A673 (cell line): ENCODE results near the gene MITF. TPM values are rescaled to one million over a fixed set of nuclear protein-coding genes. Genes with fewer than 3 reads are reported as not detected.

ENCODE experiments used
- BruUV-seq: library from RNA; stranded (reverse); fragments of 400-500 nt; replicated peaks from 2 replicates; lab custom pipeline; 2021; lab: Mats Ljungman, UMichigan
- CTCF ChIA-PET: fragments of 300-600 bp; sonication (Branson Sonifier 250); formaldehyde crosslinking; loops from one replicate; lab custom pipeline; 2022; ENCODE audit warnings: antibody characterized with exemption; lab: Charles Lee
- POLR2A ChIA-PET: fragments of 300-600 bp; sonication (Branson Sonifier 250); formaldehyde crosslinking; loops from one replicate; lab custom pipeline; 2022; ENCODE audit warnings: antibody characterized with exemption; ENCODE audit not compliant: low non-redundant PET; lab: Charles Lee
- DNase-seq: peaks from one replicate; pipeline ENCODE4 v3.0.0-alpha.2; 2015; ENCODE audit warnings: low spot score
- H3K27ac ChIP-seq: fragments of 200-600 bp; sonication (generic); 2 replicates; pipeline ENCODE4 v1.5.1; 2016; ENCODE audit warnings: mixed run types, low read depth, mild to moderate bottlenecking, mixed read lengths, antibody characterized with exemption, low read length; ENCODE audit not compliant: poor library complexity, severe bottlenecking
- H3K27me3 ChIP-seq: fragments of 200-600 bp; sonication (generic); replicated peaks from 2 replicates; pipeline ENCODE4 v1.6.1; 2017; ENCODE audit warnings: mixed run types, low read depth, mild to moderate bottlenecking, mixed read lengths, antibody characterized with exemption, low read length; ENCODE audit not compliant: insufficient read depth, poor library complexity
- H3K36me3 ChIP-seq: fragments of 200-600 bp; sonication (generic); 2 replicates; pipeline ENCODE4 v1.6.1; 2016; ENCODE audit warnings: mixed run types, mild to moderate bottlenecking, mixed read lengths, antibody characterized with exemption, low read length; ENCODE audit not compliant: insufficient read depth, poor library complexity, severe bottlenecking
- H3K4me1 ChIP-seq: fragments of 200-600 bp; sonication (generic); 2 replicates; pipeline ENCODE4 v1.6.1; 2017; ENCODE audit warnings: mixed run types, mild to moderate bottlenecking, mixed read lengths, antibody characterized with exemption, low read length; ENCODE audit not compliant: insufficient read depth, poor library complexity, severe bottlenecking
- H3K4me3 ChIP-seq: fragments of 200-600 bp; sonication (generic); 2 replicates; pipeline ENCODE4 v1.5.1; 2016; ENCODE audit warnings: low read depth, mixed run types, mild to moderate bottlenecking, mixed read lengths, low read length; ENCODE audit not compliant: poor library complexity, severe bottlenecking
- H3K9me3 ChIP-seq: fragments of 200-600 bp; sonication (generic); 2 replicates; pipeline ENCODE4 v1.6.1; 2016; ENCODE audit warnings: mixed run types, low read depth, mild to moderate bottlenecking, mixed read lengths, antibody characterized with exemption, low read length; ENCODE audit not compliant: poor library complexity, severe bottlenecking
- CTCF ChIP-seq: fragments of 300-800, 200-600 bp; sonication (generic); conservative IDR thresholded peaks from 2 replicates; pipeline ENCODE4 v1.5.1; 2017; ENCODE audit warnings: low read depth, mild to moderate bottlenecking, antibody characterized with exemption, low read length, moderate library complexity, mixed read lengths
- EZH2 ChIP-seq: fragments of 200-600 bp; sonication (generic); IDR thresholded peaks from 2 replicates; pipeline ENCODE4 v1.6.1; 2017; ENCODE audit warnings: borderline replicate concordance, low read depth, mild to moderate bottlenecking, mixed read lengths, antibody characterized with exemption, low read length; ENCODE audit not compliant: poor library complexity, severe bottlenecking
- intact Hi-C: fragments of 100-400 bp; cut with micrococcal nuclease; formaldehyde crosslinking; loops from one replicate; pipeline ENCODE4 v1.10.0; 2022; ENCODE audit not compliant: unreplicated experiment
- total RNA-seq: library from RNA; stranded (reverse); gene quantifications from 2 replicates; pipeline ENCODE4 v1.2.3, GENCODE V29; 2021

The MITF gene
- total RNA-seq, 1 experiment from 2014 or later = 0.52 TPM

- TF ChIP-seq CTCF (no peak), EZH2 (no peak)
- ChIA-PET CTCF (no interaction called here), POLR2A (no interaction called here)
- no peak for DNase-seq
- no peaks in the 10 kb centered on the region for H3K27me3 ChIP-seq
- no peaks in the 10 kb centered on the region for H3K9me3 ChIP-seq
- no peaks in the 10 kb centered on the region for H3K36me3 ChIP-seq
- no peak overlapping the region for H3K27ac ChIP-seq
- BruUV-seq = no TSS peak
- intact Hi-C loops = no loop called here
- H3K4me1 ChIP-seq = no peaks in the 10 kb centered on the region
- no peak overlapping the region for H3K4me3 ChIP-seq
Observed at GRCh38 chr3:69985266-69985665, 246.0 kb downstream of the MITF start.

DNA sequence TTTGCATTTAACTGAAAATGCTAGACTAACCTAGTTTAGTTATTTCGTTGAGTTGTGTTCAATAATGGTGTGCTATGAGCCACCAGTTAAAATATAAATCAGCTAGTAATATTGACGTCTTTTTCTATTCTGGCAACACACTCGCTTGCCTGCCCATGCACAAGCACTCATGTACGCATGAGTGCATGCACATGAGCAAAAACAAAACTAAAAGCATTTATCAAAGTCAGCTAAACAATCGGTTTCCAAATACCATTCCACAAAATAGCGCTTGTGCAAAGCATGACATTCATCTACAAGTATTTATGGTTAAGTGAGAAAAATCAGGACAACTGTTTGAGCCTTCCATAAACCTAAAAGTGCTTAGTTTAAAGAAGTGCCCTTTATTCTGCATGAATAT, 247.2 kb downstream of the MITF start:
- TF ChIP-seq CTCF (no peak), EZH2 (no peak)
- DNase-seq = no peak
- BruUV-seq = no TSS peak
- no peaks in the 10 kb centered on the region for H3K27me3 ChIP-seq
- no peaks in the 10 kb centered on the region for H3K36me3 ChIP-seq
- no peaks in the 10 kb centered on the region for H3K9me3 ChIP-seq
- POLR2A ChIA-PET = no interaction called here
- H3K27ac ChIP-seq = no peak overlapping the region
- CTCF ChIA-PET = no interaction called here
- H3K4me1 ChIP-seq = no peaks in the 10 kb centered on the region
- intact Hi-C loops = no loop called here
- no peak overlapping the region for H3K4me3 ChIP-seq

DNA sequence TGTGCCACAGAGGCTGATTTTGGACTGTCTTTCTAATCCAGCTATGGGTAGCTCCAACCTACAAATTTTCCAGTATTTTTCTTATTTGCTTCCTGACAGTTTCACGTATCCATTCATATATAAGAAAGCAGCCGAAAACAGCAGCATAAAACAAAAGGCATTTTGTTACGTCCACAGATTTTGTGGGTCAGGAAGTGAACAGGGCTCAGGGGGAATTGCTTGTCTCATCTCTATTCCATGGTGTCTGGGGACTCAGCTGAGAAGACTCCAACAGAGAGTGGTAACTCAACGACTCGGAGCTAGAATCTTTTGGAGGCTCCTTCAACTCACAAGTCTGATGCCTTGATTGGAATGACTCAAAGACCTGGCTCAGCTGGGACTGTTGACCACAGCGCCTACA, 248.6 kb downstream of the MITF start:
- ChIA-PET CTCF (no interaction called here), POLR2A (no interaction called here)
- Histone ChIP-seq H3K4me1 (no peaks in the 10 kb centered on the region), H3K36me3 (no peaks in the 10 kb centered on the region), H3K9me3 (no peaks in the 10 kb centered on the region), H3K27ac (no peak overlapping the region), H3K4me3 (no peak overlapping the region), H3K27me3 (no peaks in the 10 kb centered on the region)
- BruUV-seq = no TSS peak
- intact Hi-C loops = no loop called here
- no peak for DNase-seq
- TF ChIP-seq CTCF (no peak), EZH2 (no peak)

DNA sequence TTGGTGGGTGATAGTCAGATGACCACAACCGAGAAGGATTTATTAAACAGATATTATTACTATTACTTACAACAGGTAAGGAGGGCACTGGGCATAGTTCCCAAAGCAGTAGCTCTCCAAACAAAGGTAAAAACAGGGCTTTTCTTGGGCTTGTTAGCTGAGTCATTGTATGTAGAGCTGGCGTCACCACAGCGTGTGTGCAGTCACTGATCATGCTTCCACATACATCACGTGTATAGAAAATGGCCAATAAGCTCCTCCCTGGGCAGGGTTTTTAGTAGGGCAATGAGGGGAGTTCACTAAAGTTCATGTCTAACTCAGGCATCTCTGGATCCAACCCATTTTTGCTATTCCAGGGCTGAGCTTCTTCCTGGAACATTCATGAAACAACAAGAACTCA, 254.5 kb downstream of the MITF start:
- TF ChIP-seq EZH2 = no peak
- no peak for TF ChIP-seq CTCF
- H3K4me1 ChIP-seq = peaks cover 11% of the 10 kb centered on the region
- BruUV-seq = no TSS peak

More for the DNA sequence above, 254.5 kb downstream of the MITF start:
- ChIA-PET CTCF (no interaction called here), POLR2A (no interaction called here)
- Histone ChIP-seq H3K27ac (no peak overlapping the region), H3K4me3 (no peak overlapping the region), H3K36me3 (no peaks in the 10 kb centered on the region), H3K9me3 (no peaks in the 10 kb centered on the region), H3K27me3 (no peaks in the 10 kb centered on the region)
- no peak for DNase-seq
- intact Hi-C loops = no loop called here
